AG09319 (cell line): Measurements from ENCODE around the gene ARHGEF12.

Experiments
- DNase-seq: peaks from one replicate; pipeline ENCODE4 v3.0.0-alpha.2; 2010; ENCODE audit warnings: low read depth; ENCODE audit errors: extremely low read depth
- TF ChIP-seq, protein P1 (sequence below): IDR thresholded peaks from 2 replicates; pipeline ENCODE4 v1.5.1; 2011; ENCODE audit warnings: low read depth, mild to moderate bottlenecking, inconsistent platforms, low read length, moderate library complexity

The ARHGEF12 gene

DNA sequence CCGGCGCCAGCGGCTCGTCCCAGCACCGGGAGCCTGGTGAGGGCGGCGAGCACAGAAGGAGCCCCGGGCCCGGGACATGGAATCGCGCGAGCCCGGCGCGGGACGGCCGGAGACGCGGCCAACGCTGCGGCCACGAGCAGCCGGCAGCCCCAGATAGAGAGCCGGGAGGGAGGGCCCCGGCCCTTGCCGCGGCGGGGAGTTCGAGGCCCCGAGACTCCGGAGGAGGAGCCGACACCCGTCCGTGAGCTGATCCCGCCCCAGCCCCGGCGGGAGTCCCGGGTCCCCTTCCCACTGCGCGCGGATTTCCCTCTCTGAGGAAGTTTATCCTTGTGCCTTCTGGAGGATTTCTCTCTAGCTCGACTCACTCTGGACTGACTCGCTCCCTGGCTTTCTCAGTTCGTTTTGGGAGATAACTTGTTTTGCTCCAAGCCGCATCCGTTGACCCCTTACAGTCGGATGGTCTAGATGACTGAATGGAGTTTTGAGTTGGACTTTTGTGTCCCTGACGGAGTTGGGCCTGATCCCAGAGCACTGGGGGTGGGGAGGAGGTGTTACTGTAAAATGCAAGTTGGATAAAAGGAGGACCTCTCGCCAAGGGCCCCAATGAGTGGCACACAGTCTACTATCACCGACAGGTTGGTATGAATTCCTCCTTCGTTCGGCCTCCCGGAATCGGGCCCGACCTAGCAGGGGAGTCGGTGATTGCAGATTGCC is 585 bp downstream of the ARHGEF12 start:
- DNase-seq, result no peak
- TF ChIP-seq, protein P1, sequence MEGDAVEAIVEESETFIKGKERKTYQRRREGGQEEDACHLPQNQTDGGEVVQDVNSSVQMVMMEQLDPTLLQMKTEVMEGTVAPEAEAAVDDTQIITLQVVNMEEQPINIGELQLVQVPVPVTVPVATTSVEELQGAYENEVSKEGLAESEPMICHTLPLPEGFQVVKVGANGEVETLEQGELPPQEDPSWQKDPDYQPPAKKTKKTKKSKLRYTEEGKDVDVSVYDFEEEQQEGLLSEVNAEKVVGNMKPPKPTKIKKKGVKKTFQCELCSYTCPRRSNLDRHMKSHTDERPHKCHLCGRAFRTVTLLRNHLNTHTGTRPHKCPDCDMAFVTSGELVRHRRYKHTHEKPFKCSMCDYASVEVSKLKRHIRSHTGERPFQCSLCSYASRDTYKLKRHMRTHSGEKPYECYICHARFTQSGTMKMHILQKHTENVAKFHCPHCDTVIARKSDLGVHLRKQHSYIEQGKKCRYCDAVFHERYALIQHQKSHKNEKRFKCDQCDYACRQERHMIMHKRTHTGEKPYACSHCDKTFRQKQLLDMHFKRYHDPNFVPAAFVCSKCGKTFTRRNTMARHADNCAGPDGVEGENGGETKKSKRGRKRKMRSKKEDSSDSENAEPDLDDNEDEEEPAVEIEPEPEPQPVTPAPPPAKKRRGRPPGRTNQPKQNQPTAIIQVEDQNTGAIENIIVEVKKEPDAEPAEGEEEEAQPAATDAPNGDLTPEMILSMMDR, result no peak

DNA sequence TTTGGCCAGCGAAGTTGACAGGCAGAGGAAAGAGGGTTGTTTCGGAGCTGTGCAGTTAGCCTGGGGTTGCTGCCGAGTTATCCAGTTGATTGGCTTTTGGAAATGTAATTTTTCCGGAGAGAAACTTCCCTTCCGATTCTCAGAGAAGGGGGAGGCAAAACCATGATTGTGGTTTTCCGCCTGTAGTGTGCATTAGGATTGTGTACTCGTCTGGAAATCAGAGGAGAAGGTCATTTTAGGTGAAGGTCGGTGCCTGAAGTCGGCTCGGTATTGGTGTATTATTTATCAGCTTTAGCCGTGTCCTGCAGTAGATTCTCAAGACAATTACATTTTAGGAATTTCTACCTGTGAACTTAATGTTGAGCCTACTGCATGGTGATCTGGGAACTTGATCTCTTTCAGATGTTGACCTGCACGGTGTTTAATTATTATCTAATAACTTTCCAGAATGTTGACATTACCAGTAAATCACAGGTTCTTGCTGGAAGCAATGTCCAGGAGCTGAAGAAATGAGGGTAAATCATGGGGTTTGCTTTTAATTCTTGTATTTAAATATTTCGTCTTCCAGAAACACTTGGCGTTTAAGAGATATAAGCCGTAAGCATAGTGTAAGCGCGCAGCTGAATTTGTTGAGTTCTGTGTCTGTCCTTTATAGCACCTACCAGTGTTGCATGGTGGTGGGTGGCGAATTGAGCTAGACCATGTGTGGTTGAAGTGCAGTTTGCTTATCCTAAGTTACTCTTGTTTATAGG is 1.3 kb downstream of the ARHGEF12 start:
- DNase-seq, result no peak
- TF ChIP-seq, protein P1, result no peak

DNA sequence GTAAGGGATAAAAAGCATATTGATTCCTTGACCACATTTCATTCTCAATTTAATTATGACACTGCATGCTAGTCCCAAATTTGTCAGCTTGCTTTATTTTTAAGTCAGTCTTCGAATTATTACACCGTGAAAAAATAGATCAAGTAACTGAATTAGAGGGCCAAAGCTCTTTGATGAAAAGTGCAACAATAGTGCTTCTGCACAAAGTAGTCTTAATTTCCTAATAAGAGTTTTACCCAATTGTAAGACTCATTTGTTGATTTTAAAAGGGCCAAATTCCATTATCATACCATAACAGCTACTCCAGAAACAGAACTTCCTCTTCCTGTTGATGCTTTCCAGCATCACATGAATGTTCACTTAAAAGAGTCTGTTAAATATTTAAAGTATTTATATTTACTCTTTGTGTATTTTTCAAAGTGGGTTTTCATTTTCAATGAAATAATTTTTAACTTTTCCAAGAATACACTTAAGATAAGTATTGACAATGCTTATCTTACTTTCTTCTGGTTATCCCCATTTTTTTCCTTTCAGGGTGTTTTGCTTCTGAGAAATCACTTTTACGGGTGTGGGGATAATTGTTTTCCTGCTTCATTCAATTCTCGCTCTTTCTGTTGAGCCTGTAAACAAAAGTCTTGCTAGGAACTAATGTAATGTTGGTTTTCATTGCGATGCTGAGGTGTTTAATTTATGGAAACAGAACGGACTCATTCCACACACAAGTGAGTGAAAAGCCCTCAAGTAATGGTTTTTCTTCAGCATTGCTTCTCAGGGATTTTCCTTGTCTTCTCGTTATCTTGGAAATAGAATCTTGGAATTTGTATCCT is 2.1 kb downstream of the ARHGEF12 start:
- TF ChIP-seq, protein P1, result no peak
- no peak for DNase-seq

DNA sequence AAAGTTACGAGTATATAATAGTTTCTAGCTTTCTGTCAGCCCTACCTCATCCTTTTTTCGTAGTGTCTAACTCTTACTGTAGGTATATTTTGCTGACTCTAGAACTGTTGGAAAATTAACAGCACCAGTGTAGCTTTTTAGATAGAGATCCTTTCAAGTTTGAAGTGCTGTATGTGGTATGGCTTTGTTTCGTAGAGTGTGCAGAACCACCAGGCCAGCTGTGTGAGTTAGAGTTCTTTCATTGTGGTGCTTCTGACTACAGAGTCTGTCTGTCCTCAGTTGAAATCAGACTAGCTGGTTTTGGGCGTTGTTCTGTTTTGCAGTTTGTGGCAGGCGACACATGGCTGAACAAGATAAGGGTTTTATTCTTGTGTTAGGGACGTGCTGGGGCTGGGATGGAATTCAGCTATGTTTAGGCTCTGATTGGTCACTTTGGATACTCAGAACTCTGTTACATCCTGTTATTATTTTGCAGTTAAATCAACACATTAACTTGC is 3.2 kb downstream of the ARHGEF12 start:
- DNase-seq, result no peak
- TF ChIP-seq, protein P1, result no peak

DNA sequence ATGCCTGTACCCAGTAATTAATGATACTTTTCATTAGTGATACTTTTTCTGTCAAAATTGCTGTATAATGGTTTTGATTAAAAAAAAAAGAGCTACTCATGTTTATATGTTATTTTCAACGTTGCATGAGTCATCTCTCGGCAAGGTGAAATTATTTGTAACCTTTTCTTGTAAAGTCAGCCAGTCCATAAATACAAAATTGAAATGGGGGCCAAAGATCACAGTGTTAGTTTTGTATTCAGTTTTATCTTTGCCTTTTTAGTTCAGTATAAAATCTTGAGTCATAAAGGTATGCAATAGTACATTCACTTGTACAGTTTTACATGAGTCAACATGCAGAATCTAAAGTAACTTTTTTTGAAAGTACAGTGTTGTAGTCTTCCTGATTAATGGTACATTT is 4.3 kb downstream of the ARHGEF12 start:
- TF ChIP-seq, protein P1, result no peak

DNA sequence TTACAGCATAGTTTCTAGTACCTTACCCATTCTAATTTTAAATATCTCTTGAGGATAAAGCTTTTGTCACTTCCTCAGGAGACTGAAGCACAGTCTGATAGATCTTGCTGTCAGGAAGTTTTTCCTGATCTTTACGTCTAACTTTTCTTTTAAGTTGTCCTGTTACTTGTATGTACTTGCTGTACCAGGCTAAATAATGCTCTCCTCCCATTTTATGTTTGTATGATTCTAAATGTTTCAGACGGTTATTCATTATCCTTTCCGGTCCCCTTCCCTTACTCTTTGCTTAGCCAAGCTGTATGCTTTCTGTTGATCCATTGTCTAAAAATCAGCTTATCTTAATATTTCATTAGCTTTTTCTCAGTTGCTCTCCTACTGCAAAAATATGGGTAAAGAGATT is 6.0 kb downstream of the ARHGEF12 start:
- DNase-seq, result no peak
- TF ChIP-seq, protein P1, result no peak

More for the DNA sequence above, 4.3 kb downstream of the ARHGEF12 start:
- no peak for DNase-seq
